H1 (cell line): ENCODE data around the gene GPN2. TPM values are rescaled to one million over a fixed set of nuclear protein-coding genes. Genes with fewer than 3 reads are reported as not detected.

ENCODE experiments used
- HDAC2 ChIP-seq, 2 experiments: fragments of 300-600 bp in 1 of 2; sonication (generic) in 1 of 2; IDR thresholded peaks; 2 replicates each; pipeline ENCODE4 v1.6.1; 2011 to 2012; ENCODE audit warnings: low read depth in 2 of 2, low read length in 2 of 2, mild to moderate bottlenecking in 2 of 2, moderate library complexity in 2 of 2, borderline replicate concordance in 1 of 2, inconsistent platforms in 1 of 2
- POU5F1 ChIP-seq: IDR thresholded peaks from 2 replicates; pipeline ENCODE4 v1.6.1; 2011; ENCODE audit warnings: low read depth, mild to moderate bottlenecking, low read length, moderate library complexity
- SIX5 ChIP-seq: IDR thresholded peaks from 2 replicates; pipeline ENCODE4 v1.6.1; 2011; ENCODE audit warnings: mild to moderate bottlenecking, low read depth, low read length
- TEAD4 ChIP-seq: IDR thresholded peaks from 2 replicates; pipeline ENCODE4 v1.6.1; 2012; ENCODE audit warnings: low read depth, low read length, inconsistent platforms, mixed read lengths
- polyA plus RNA-seq, 7 experiments: library from polyadenylated mRNA; depleted of rRNA in 3 of 7; stranded (reverse) in 5 of 7; unstranded in 2 of 7; fragments of >200 nt in 5 of 7; fragments of 200-250 nt in 2 of 7; gene quantifications; 1 replicate in 5 of 7; 2 replicates in 1 of 7; 4 replicates in 1 of 7; pipeline versions ENCODE4 v1.2.1 to v1.2.3, GENCODE V29; 2011 to 2013; ENCODE audit warnings: missing spikeins in 2 of 7, mixed read lengths in 2 of 7
- total RNA-seq: library from RNA; stranded (reverse); fragmentation: NEBNext Ultra II Directional; extraction: Animal tissue kit (Norgen Biotek cat#: 25700); gene quantifications from 2 replicates; pipeline ENCODE4 v1.2.1, GENCODE V29; 2021

Gene GPN2
- total and polyA plus RNA-seq, 2 of the 8 experiments (the other 6 are each of a cell fraction or from before 2014, with no cell fraction given) = 27.3 to 36.8 TPM

- TF ChIP-seq HDAC2 (IDR thresholded peaks at IDR 0.05; ENCODE audit: borderline replicate concordance in 1 of 2, low read depth in 2 of 2, low read length in 2 of 2) = no peak
- TF ChIP-seq POU5F1 = no peak
- TF ChIP-seq TEAD4 = no peak
- TF ChIP-seq SIX5 = no peak
These were observed 46.7 kb upstream of the GPN2 start (continued) for GRCh38 chr1:26936823-26937222.
